ENCODE measurements around the gene HEMK1.

DNA sequence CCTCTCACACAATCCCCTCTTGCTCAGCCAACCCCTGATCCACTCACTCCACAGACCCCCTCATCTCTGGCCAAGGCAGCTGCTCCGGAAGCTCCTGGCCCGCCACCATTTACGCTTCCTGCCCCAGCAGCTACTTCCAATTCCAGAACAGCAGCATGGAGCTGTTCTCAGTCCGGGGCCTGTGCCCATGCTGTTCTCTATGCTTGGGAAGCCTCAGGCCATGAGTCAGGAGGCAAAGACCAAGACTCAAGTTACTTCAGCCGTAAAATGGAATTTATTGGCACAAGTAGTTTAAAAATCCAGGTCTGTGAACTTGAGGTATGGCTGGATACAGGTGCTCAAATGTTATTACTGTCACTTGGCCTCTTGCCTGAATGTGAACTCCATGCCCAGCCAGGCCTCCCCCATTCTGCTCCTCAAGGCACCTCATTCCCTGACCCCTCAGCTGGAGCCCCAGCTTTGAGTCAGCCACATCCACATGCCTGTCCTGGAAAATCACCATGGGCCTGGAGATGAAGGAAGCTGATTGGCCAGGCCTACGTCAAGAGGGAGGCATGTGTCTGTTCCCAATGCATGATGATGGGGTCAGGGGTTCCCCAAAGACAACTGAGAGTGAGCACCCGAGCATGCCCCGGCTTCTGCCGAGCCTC, 34.5 kb upstream of the HEMK1 start:
- TF ChIP-seq, protein P1, sequence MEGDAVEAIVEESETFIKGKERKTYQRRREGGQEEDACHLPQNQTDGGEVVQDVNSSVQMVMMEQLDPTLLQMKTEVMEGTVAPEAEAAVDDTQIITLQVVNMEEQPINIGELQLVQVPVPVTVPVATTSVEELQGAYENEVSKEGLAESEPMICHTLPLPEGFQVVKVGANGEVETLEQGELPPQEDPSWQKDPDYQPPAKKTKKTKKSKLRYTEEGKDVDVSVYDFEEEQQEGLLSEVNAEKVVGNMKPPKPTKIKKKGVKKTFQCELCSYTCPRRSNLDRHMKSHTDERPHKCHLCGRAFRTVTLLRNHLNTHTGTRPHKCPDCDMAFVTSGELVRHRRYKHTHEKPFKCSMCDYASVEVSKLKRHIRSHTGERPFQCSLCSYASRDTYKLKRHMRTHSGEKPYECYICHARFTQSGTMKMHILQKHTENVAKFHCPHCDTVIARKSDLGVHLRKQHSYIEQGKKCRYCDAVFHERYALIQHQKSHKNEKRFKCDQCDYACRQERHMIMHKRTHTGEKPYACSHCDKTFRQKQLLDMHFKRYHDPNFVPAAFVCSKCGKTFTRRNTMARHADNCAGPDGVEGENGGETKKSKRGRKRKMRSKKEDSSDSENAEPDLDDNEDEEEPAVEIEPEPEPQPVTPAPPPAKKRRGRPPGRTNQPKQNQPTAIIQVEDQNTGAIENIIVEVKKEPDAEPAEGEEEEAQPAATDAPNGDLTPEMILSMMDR (IDR thresholded peaks at IDR 0.05), result no peak
- no peak for TF ChIP-seq POLR2A (IDR thresholded peaks at IDR 0.05)

All from breast epithelium (tissue), 3 donors.